DOHH2 (cell line): ENCODE results near the gene SAMD4B.
A peak's percentile ranks its signal among the peaks of the same experiment; 100 is the strongest.

ENCODE experiments used
- H3F3A ChIP-seq: fragments of 200-600 bp; sonication (generic), shearing (Covaris generic); 2 replicates; pipeline ENCODE4 v1.6.0; 2016; ENCODE audit warnings: antibody characterized with exemption, mild to moderate bottlenecking; ENCODE audit not compliant: control insufficient read depth, insufficient read depth
- H3K27ac ChIP-seq: fragments of 200-600 bp; sonication (generic); 2 replicates; pipeline ENCODE4 v1.5.1; 2014; ENCODE audit warnings: low read depth, mild to moderate bottlenecking, low read length, moderate library complexity
- H3K27me3 ChIP-seq: fragments of 200-600 bp; sonication (generic); 2 replicates; pipeline ENCODE4 v1.6.1; 2014; ENCODE audit warnings: mild to moderate bottlenecking, low read length, mixed read lengths; ENCODE audit not compliant: control insufficient read depth
- H3K36me3 ChIP-seq: fragments of 200-600 bp; sonication (generic); 2 replicates; pipeline ENCODE4 v1.6.1; 2014; ENCODE audit warnings: mild to moderate bottlenecking, low read length, moderate library complexity, mixed read lengths; ENCODE audit not compliant: control insufficient read depth
- H3K4me1 ChIP-seq: fragments of 200-600 bp; sonication (generic); 2 replicates; pipeline ENCODE4 v1.6.1; 2014; ENCODE audit warnings: mild to moderate bottlenecking, low read length, mixed read lengths; ENCODE audit not compliant: control insufficient read depth
- H3K4me2 ChIP-seq: fragments of 200-600 bp; sonication (generic); 2 replicates; pipeline ENCODE4 v1.6.0; 2014; ENCODE audit warnings: mild to moderate bottlenecking, low read length, moderate library complexity
- H3K4me3 ChIP-seq: fragments of 200-600 bp; sonication (generic); 2 replicates; pipeline ENCODE4 v1.5.1; 2014; ENCODE audit warnings: mild to moderate bottlenecking, low read length, mixed read lengths
- H3K79me2 ChIP-seq: fragments of 200-600 bp; sonication (generic); 2 replicates; pipeline ENCODE4 v1.6.1; 2014; ENCODE audit warnings: mild to moderate bottlenecking, low read length, mixed read lengths; ENCODE audit not compliant: control insufficient read depth
- H3K9me2 ChIP-seq: fragments of 200-600 bp; sonication (generic); replicated peaks from 2 replicates; pipeline ENCODE4 v1.6.1; 2014; ENCODE audit warnings: mild to moderate bottlenecking, low read length, mixed read lengths; ENCODE audit not compliant: control insufficient read depth
- H3K9me3 ChIP-seq: fragments of 200-600 bp; sonication (generic); 2 replicates; pipeline ENCODE4 v1.6.1; 2014; ENCODE audit warnings: antibody characterized with exemption, low read length, mixed read lengths; ENCODE audit not compliant: control insufficient read depth, insufficient read depth
- H4K20me1 ChIP-seq: fragments of 200-600 bp; sonication (generic); 2 replicates; pipeline ENCODE4 v1.6.0; 2014; ENCODE audit warnings: low read depth, mild to moderate bottlenecking, antibody characterized with exemption, low read length, moderate library complexity; ENCODE audit not compliant: control insufficient read depth, insufficient read depth
- CTCF ChIP-seq: fragments of 200-600 bp; sonication (generic); IDR thresholded peaks from one replicate; pipeline ENCODE4 v1.5.1; 2014; ENCODE audit warnings: antibody characterized with exemption, mild to moderate bottlenecking, low read depth, low read length; ENCODE audit not compliant: poor library complexity, severe bottlenecking
- EZH2phosphoT487 ChIP-seq: fragments of 200-600 bp; sonication (generic); IDR thresholded peaks from 2 replicates; pipeline ENCODE4 v1.6.1; 2017; ENCODE audit warnings: borderline replicate concordance, mild to moderate bottlenecking, antibody characterized with exemption, low read length, moderate library complexity, mixed read lengths

SAMD4B gene

GRCh38 chr19:39401549-39402345 is 59.5 kb downstream of the SAMD4B start:
- peaks cover 15% of the 10 kb centered on the region for H3K36me3 ChIP-seq
- H3K4me3 ChIP-seq = peak overlapping the region; percentile 99
- no peak for TF ChIP-seq EZH2phosphoT487
- no peak for TF ChIP-seq CTCF
- peaks cover 21% of the 10 kb centered on the region for H3K79me2 ChIP-seq
- no peaks in the 10 kb centered on the region for H3K27me3 ChIP-seq
- H3K4me1 ChIP-seq = peaks cover 90% of the 10 kb centered on the region
- H3K27ac ChIP-seq = peak overlapping the region; percentile 97
- H3K4me2 ChIP-seq = peak overlapping the region; percentile 97
- H3F3A ChIP-seq = peaks cover 39% of the 10 kb centered on the region
- no peaks in the 10 kb centered on the region for H4K20me1 ChIP-seq
- no peaks in the 10 kb centered on the region for H3K9me3 ChIP-seq
- no peaks in the 10 kb centered on the region for H3K9me2 ChIP-seq

GRCh38 chr19:39402346-39403300 is 60.4 kb downstream of the SAMD4B start:
- Histone ChIP-seq H3K4me2 (peak overlapping the region; percentile 97), H3F3A (peaks cover 38% of the 10 kb centered on the region), H3K4me3 (peak overlapping the region; percentile 99), H3K27ac (peak overlapping the region; percentile 97), H4K20me1 (no peaks in the 10 kb centered on the region), H3K9me3 (no peaks in the 10 kb centered on the region), H3K4me1 (peaks cover 84% of the 10 kb centered on the region), H3K27me3 (no peaks in the 10 kb centered on the region), H3K36me3 (peaks cover 19% of the 10 kb centered on the region), H3K9me2 (no peaks in the 10 kb centered on the region), H3K79me2 (peaks cover 30% of the 10 kb centered on the region)
- TF ChIP-seq EZH2phosphoT487 = no peak
- no peak for TF ChIP-seq CTCF

GRCh38 chr19:39403331-39404312 is 61.4 kb downstream of the SAMD4B start:
- peaks cover 32% of the 10 kb centered on the region for H3K79me2 ChIP-seq
- H4K20me1 ChIP-seq = peaks cover 7% of the 10 kb centered on the region
- TF ChIP-seq EZH2phosphoT487 = no peak
- no peak for TF ChIP-seq CTCF

More at GRCh38 chr19:39403331-39404312, 61.4 kb downstream of the SAMD4B start:
- H3K27ac ChIP-seq = peak overlapping the region; percentile 97
- H3K36me3 ChIP-seq = peaks cover 21% of the 10 kb centered on the region
- peak overlapping the region; percentile 97 for H3K4me2 ChIP-seq
- no peaks in the 10 kb centered on the region for H3K27me3 ChIP-seq
- H3K9me2 ChIP-seq = no peaks in the 10 kb centered on the region
- no peaks in the 10 kb centered on the region for H3K9me3 ChIP-seq
- peaks cover 76% of the 10 kb centered on the region for H3K4me1 ChIP-seq
- peak overlapping the region; percentile 99 for H3K4me3 ChIP-seq
- H3F3A ChIP-seq = peaks cover 41% of the 10 kb centered on the region
